ENCODE data around the gene NEK11. TPM values are rescaled to one million over a fixed set of nuclear protein-coding genes. Genes with fewer than 3 reads are reported as not detected.
"Not testable (repeated sequence)": the region's sequence is repeated elsewhere in the genome, so short reads cannot be mapped to it uniquely, and the experiment has no call there.

Gene NEK11
- polyA plus RNA-seq, 1 experiment: 2.6 TPM

- TF ChIP-seq CTCF (IDR thresholded peaks at IDR 0.05; ENCODE audit: insufficient read depth, low read depth, low read length): no peak
- no peak for DNase-seq (ENCODE audit: low read depth)
- H3K27me3 ChIP-seq (ENCODE audit: control insufficient read depth, insufficient read depth, low read length): no peaks in the 10 kb centered on the region
- ChIA-PET CTCF (no interaction called here), POLR2A (no interaction called here)
- no peak overlapping the region for H3K4me3 ChIP-seq (ENCODE audit: low read depth, low read length)
- H3K36me3 ChIP-seq (ENCODE audit: control insufficient read depth, insufficient read depth, low read length): no peaks in the 10 kb centered on the region
Observed at GRCh38 chr3:131353986-131354385, 327.3 kb downstream of the NEK11 start.

- no peak overlapping the region for H3K4me3 ChIP-seq (ENCODE audit: low read depth, low read length)
- no peaks in the 10 kb centered on the region for H3K36me3 ChIP-seq (ENCODE audit: control insufficient read depth, insufficient read depth, low read length)
- POLR2A ChIA-PET: no interaction called here
- TF ChIP-seq CTCF (IDR thresholded peaks at IDR 0.05; ENCODE audit: insufficient read depth, low read depth, low read length): no peak
- H3K27me3 ChIP-seq (ENCODE audit: control insufficient read depth, insufficient read depth, low read length): no peaks in the 10 kb centered on the region
- CTCF ChIA-PET: interaction anchor here (0.6 kb wide), 1 partner anchor 1100 kb away, joined by 3 read pairs; no protein-coding TSS in a partner anchor
- DNase-seq (ENCODE audit: low read depth): peak; percentile 49
Observed at GRCh38 chr3:131356006-131356595, 329.4 kb downstream of the NEK11 start.

GRCh38 chr3:131357275-131357674, 330.6 kb downstream of the NEK11 start:
- no peaks in the 10 kb centered on the region for H3K36me3 ChIP-seq (ENCODE audit: control insufficient read depth, insufficient read depth, low read length)
- no peak for DNase-seq (ENCODE audit: low read depth)
- TF ChIP-seq CTCF (IDR thresholded peaks at IDR 0.05; ENCODE audit: insufficient read depth, low read depth, low read length): no peak
- H3K4me3 ChIP-seq (ENCODE audit: low read depth, low read length): no peak overlapping the region
- no peaks in the 10 kb centered on the region for H3K27me3 ChIP-seq (ENCODE audit: control insufficient read depth, insufficient read depth, low read length)
- CTCF ChIA-PET: no interaction called here
- POLR2A ChIA-PET: no interaction called here

GRCh38 chr3:131360191-131360755, 333.6 kb downstream of the NEK11 start:
- POLR2A ChIA-PET: no interaction called here
- CTCF ChIA-PET: no interaction called here
- no peak overlapping the region for H3K4me3 ChIP-seq (ENCODE audit: low read depth, low read length)
- no peak for TF ChIP-seq CTCF (IDR thresholded peaks at IDR 0.05; ENCODE audit: insufficient read depth, low read depth, low read length)
- H3K36me3 ChIP-seq (ENCODE audit: control insufficient read depth, insufficient read depth, low read length): no peaks in the 10 kb centered on the region
- no peak for DNase-seq (ENCODE audit: low read depth)
- no peaks in the 10 kb centered on the region for H3K27me3 ChIP-seq (ENCODE audit: control insufficient read depth, insufficient read depth, low read length)

- CTCF ChIA-PET: interaction anchor here (0.6 kb wide), 1 partner anchor 276 kb away, joined by 4 read pairs; no protein-coding TSS in a partner anchor
- DNase-seq (ENCODE audit: low read depth); POLR2A ChIA-PET; H3K27me3 ChIP-seq (ENCODE audit: control insufficient read depth, insufficient read depth, low read length); H3K4me3 ChIP-seq (ENCODE audit: low read depth, low read length); H3K36me3 ChIP-seq (ENCODE audit: control insufficient read depth, insufficient read depth, low read length): not testable (repeated sequence)
Observed at GRCh38 chr3:131361066-131361463, 334.4 kb downstream of the NEK11 start.

All from BJ (cell line).